TTC549 (cell line): ENCODE measurements around the gene GSAP.

ENCODE experiments used
- FAIRE-seq: peaks from 2 replicates; lab custom pipeline; 2012; peaks lifted over from hg19 to GRCh38; lab: Jason Lieb, UNC

GSAP gene

DNA sequence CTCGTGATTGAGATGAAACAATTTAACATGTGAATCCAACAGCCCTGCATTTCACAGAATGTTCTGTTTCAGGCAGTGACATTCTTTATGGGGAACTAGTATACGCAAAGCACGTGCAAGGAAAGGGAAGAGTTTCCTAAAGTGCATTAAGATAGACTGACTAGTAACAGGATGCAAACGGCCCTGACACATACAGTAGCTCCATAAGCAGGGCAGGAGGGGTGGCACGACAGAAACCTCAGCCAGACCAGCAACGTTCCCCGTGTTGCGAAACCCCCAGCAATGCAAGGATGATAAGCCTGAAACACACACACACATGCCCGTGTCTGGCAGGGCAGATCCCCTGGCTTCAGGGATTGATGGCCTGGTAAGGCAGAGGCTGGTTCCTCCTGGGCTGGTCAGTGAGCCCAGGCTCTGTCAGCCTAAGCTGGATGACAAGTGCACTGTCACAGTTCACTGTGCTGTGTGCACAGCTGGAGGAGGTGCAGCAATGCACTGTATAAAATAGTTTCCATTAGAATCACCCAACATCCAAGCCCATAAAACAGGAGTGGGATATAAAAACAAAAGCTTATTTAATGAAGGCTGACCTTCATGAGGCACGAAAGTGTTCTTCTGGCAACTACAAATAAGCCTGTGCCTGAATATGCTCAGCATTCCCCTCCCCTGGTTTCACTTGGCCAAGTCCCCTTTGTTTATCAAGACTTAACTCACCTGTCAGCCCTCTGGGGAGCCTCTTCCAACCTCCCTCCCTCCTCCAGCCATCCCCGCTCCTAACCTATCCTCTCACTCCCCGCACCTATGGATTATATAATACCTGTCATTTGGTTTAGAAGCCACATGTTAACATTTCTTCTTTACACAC is 88.8 kb downstream of the GSAP start:
- no peak for FAIRE-seq

DNA sequence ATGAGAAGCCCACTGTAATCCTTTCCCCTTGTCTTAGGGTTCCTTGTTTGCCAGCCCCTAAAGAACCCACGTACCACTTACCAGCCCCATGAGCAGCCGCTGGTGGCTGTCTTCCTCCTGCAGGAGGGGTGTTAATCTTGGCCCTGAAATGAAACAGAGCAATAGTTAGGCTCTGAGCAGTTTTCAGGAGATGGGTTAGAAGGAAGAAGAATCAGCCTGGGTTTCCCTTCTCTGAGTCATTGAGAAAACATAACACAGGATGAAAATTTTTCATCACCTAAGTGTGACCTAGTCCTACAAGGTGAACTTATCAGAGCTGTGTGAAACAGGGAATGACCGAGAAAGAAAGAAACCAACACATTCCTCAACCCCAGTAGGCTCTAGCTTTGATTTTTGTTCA is 90.0 kb downstream of the GSAP start:
- FAIRE-seq = no peak

DNA sequence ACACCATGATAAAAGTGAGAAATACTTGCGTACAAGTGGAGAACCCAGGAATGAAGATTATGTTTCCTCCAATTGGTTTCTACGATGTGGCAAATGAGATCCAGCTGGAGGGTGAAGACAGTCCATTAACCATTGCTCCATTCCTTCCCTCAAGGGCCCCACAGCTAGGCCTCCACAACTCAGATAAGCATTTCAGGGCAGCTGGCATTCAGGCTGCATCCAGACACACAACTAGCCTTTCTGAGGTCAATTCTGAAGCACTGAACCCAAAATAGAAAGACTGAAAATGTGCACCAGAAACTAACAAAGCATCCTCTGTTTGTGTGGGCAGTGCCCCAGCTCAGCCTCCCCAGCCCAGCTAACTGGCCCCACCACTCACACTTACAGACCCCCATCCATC is 94.8 kb downstream of the GSAP start:
- no peak for FAIRE-seq

DNA sequence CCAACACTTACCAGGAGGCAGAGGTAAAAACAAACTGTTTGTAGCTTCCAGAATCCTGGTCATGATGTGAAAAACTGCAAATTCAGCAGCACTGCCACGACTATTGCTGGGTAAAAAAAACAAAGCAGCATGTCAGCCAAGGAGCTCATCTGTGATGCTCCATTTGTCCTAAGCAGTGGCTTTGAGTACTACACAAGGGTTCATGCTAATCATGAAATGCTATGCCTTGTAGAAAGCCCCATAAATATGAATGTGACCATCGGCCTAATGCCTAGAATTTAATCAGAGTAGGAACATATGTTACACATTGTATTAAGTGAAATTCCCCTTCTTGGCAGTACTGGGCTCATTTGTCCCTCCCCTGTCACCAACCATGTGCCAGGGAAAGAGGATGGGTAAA is 95.4 kb downstream of the GSAP start:
- no peak for FAIRE-seq

DNA sequence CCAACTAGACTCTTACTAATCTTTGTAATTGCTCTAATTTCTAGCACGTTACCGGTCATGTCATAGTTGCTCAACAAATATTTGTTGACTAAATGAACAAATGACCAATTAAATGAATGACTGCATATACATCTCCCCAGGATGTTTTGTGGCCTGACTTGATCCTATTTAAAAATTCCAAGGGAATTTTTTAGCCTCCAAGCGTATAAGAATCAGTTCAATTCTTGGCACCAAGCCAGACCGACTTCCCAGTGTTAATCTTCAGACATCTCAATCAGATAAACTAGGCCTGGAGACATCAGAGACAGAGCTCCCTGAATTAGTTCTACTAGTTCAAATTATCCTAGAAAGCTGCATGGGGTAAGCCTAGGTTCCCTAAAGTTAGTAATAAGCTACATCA is 96.0 kb downstream of the GSAP start:
- FAIRE-seq = no peak

DNA sequence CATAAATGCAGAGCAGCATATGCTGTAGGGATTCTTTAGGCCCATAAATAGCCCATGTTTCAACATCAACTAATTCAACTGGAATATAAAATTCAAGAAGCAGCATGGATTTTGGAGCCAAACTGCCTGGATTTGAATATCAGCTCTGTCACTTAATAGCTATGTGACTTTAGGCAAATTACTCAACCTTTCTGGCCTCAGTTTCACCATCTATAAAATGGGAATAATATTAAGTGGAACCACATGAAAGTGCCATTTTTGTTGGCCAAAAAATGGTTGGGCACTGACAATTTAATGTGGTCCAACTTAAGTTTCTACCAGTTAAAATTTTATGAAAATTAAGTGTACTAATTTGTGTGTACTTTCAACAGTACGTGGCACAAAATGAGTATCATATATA is 98.1 kb downstream of the GSAP start:
- no peak for FAIRE-seq

DNA sequence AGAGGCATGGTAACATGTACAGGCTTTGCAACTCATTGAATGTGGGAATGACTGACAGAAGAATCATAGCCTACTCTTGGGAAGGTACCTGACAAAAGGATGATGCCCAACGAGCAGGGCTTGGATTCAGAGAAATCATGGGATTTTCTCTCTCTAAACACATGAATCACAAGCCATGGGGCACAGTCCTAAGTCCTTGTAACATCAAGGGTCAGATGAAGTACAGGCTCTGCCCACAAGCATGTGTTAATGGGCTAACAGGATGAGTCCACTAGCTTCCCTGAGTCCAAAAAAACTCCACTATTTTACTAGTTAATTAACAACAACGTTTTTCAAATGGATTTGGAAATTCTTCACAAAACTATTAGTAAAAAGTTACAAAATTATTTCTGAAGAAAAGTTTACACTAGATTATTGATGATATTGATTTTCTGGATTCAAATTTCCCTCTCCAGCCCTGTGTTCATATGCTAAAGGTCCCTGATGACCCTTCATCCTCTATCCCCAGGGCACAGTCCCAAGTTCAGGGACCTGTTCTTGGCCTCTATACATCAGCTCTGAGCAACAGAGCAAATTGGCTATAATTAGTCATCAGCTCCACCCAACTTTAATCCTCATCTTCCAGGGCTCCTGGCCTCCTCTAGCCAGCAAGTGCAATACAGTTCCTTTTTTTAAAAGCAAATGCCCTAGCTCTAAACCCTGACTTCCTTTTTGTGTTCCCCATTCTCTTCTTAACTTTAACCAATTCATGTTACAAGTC is 99.8 kb downstream of the GSAP start:
- no peak for FAIRE-seq

DNA sequence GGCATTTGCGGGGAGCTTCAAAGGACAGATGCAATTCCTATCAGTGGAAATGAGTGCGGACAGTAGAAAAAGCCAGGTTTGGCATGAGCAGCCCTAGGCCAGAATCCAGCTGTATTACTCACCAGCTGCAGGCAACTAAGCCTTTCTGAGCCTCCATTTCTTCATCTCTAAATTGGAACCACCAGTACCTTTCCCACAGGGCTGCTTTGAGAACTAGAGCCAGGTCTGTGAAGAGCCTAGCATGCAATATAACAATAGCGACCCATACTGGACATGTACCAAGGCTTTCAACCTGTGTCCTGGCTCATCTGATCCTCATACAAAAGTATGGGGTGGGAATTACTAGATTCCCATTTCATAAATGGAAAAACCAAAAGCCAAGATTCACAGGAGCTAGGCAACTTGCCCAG is 101.0 kb downstream of the GSAP start:
- no peak for FAIRE-seq

DNA sequence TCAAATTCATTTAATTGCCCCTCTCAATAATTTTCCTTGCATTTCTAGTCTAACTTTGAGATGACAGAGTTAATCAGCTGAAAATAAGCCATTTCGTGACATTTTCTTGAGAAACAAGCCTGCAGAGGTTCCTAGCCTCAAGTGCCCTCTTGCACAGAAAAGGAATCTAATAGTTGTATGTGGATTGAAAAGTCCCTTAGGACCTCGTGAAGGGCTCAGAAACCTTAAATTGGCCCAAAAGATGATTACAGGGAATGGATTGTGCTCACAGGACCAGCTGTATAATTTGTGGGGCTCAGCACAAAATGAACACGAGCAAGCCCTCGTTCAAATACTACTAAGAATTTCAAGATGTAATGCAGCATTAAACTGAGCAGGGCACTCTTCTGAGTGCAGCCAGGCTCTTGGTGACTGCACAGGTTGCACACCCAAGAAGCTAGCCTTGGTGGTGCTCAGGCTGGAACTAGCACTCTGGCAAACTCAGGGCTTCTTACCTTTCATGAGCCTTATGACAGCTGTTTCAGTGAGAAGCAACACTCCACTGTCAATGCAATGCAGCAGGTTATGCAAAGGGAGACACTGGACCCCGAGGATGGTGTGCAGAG is 102.2 kb downstream of the GSAP start:
- no peak for FAIRE-seq

DNA sequence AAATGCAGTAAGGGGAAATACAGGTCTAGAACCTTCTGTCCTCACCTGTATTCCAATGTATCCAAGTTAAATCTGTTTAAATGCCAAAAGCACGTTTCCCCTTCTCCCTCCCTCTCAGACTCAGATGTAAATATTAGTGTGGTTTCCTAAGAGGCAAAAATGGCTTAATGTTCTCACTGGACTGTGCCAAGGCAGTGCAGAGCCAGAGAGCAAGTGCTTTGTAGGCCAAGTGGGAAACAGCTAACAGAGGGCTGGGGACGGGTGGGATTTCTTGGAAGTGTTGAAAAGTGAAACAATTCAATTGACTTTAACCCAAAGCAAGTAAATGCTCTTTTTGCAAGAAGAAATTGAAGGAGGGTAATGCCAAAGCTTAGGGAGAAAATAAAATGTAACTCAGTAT is 103.1 kb downstream of the GSAP start:
- no peak for FAIRE-seq

DNA sequence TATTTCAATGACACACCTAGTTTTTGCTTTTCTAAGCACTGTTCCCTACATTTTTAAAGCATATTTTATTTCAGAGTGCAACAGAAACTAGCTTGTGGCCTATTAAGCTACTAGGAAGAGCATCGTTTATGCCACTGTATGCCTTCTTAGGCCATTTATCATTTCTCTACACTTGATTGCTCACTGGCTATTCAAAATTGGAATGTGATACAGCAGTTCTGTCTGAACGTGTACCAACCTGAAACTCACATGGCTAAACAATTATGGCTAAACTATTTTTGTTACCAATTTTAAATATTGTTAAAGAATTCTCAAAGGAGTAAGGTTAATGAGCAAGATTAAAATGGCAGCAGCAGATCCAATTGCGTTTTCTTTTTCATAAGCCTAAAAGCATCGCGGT is 105.2 kb downstream of the GSAP start:
- no peak for FAIRE-seq

DNA sequence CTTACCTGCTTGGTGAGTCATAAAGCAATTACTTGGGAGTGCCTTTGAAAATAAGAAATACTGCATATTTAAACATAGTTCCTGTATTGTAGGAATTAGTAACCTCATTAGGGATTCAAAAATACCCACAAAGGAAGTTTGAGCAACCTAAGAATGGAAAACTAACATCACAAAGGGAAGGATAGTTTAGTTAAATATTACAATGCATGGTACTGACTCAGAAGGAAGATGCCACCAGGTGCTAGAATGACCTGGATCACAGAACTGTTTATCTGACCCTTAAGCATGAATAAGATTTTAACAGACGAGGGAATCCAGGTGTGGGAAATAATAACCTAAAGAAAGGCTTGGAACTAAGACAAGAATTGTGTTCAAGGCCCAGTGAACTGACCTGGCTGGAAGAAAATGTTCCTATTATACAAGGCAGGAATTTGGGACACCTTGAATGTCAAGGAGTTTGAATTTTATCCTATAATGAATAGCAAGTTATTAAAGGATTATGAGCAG is 106.4 kb downstream of the GSAP start:
- no peak for FAIRE-seq

DNA sequence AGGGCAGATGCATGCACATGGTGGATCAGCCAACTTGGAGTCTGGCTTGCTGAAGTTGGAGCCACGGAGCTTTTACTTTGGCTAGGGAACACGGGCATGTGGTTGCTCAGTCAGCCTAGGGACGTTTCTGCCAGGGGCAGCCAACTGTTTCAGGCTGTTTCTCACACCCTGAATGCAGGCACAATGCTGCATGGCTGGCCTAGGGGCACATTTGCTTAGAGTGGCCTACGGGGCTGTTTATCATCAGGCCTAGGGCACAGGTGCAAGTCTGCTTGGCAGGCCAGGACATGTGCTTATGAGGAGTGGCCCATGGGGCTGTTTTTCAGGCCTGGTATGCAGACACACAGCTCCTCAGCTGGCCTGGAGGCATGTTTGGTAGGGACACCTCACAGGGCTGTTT is 107.4 kb downstream of the GSAP start:
- FAIRE-seq = no peak

DNA sequence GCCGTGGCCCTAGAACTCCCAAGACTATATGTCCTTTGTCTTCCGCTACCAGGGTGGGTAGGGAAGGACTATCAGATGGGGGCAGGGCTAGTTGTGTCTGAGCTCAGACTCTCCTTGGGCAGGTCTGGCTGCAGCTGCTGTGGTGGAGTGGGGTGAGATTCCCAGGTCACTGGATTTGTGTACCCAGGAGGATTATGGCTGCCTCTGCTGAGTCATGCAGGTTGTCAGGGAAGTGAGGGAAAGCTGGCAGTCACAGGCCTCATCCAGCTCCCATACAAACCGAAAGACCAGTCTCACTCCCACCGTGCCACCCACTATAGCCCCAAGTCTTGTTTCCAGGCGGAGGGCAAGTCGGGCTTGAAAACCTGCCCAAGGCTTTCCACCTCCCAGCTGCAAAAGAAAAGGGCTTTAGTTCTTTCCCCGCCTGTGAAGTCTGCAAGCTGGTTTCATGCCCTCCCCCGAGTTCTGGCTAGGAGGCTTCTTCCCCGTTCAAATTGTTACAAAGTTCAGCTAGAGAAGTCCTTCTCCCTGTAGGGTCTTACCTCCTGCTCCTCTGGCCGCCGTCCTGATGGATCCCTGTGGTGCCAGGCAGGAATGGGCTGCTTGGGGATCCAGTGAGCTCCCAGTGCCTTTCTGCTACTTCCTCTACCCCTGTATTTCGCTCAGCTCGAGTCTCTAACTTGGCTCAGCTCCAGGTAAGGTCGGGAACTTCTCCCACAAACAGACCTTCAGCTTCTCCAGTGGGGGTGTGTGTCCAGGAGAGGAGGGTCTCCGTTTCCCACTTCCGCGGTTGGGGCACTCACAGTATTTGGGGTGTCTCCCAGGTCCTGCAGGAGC is 109.7 kb downstream of the GSAP start:
- FAIRE-seq = no peak

DNA sequence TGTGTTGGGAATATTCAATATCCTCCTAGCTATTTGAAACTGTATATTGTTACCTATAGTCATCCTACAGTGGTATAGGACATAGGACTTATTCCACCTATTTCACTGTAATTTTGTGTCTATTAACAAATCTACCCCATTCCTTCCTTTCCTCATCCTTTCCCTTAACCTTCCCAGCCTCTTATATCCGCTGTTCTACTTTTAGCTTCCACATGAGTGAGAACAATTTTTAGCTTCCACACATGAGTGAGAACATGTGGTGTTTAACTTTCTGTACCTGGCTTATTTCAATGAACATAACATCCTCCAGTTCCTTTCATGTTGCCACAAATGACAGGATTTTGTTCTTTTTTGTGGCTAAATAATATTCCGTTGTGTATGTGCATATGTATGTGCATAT is 120.6 kb downstream of the GSAP start:
- FAIRE-seq = no peak

DNA sequence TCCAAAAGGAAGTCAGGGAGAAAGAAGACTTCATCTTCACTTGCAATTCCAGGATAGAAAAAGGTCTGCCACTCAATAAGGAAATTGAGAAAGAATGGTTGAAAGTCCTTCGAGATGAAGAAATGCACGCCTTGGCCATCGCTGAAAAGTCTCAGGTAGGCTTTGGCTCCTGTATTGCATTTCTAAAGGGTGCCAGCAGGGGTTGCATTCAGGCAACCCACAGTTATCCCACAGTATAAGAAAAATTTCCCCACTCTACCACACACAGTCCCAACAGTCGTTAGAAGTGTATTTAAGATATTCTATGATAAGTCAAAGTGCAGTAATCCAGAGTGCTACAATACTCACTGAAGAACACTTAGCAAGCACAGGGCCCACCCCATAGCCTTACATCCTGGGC is 123.1 kb downstream of the GSAP start:
- no peak for FAIRE-seq

DNA sequence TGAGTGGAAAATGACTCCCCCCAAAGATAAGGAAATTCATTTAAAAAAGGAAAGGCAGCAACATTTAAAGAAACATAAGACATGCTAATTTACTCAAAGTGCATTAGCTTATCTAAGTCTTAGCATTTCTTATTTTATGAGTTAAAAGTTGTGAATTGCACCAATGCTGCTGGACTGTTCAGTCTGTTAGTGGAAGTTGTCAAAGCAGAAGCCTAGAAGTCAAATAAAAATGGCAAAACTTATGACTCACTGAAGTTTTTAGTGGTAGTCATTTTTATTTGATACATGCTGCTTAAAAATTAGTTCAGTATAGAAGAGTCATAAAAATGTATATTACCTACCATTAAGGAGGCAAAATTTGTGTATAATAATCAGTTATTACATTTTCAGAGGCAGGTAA is 125.7 kb downstream of the GSAP start:
- FAIRE-seq = no peak

DNA sequence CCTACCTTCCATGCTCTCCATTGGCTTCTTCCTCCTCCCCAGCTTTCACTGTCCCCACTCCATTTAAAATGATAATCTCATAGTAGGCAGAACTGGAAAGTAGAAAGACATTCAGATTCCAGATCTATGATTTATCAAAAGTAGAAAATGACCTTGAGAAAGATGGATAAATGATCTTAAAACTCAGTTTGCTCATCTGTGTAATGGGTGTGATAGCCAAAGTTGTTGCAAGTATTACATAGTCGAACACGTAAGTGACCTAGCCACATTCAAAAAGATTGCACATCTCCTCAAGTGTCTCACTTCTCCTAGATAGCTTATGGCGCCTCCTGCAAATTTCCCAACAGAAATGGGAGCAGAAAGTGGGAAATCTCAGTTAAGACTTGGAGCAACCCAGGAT is 126.8 kb downstream of the GSAP start:
- FAIRE-seq = no peak

DNA sequence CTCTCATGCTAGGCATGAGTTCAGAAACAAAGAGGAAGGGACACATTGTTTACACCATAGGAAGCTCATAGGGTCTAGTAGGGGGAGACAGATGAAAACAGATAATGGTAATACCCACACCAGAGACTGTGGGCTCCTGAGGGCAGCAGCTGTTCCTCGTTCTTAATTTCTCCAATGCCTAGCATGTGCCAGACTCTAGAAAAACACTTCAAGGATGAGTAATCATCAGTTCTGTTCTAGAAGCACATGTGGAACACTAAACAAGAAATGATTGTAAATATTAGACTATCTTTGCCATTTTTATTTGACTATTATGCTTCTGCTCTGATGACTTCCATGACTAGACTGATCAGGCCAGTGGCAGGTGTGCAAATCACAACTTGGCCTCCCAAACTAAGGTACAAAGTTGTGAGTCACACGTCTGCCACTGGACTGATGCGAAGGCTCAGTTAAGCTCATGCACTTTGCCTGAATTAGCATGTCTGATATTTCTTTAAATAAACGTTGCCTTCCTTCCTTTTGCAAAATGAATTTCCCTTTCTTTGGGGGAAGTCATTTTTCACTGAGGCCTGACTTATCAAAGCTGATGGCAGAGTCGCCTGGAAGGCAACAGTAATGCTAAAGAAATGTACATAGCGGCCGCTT is 127.4 kb downstream of the GSAP start:
- no peak for FAIRE-seq

DNA sequence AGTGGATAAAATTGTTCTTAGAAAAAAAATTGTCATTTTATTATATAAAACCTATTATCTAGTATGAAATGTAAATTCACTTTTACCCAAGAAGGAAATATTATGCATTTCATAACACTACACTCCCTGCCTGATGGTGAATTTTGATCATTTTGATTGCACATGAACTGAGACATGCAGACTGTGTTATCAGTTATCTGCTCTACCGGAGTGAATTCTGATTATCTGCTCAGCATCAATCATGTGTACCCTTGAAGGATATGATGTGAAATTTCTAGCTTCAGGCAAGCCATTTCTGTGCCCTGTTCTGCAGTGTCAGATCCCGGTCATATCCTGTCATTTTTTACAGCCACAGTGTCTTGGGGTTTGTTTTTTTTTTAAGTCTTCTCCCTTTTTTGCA is 131.5 kb downstream of the GSAP start:
- no peak for FAIRE-seq

DNA sequence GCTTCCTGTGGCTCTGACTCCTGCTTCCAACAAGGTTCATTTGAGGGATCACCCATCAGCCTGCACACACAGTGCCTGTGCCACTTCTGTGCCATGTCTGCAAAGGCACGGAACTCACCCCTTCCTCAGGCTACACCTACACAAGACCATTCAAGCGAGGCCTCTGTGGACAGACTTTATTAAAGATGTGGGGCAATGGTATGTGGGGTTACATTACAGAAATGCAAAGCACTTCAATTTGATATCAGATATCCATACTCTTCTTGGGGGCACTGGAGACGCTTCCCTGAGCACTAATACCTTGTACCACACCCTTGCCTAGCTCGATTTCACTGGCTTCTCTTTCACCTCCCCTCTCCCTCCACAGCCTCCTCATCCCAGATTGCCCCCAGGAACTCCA is 132.1 kb downstream of the GSAP start:
- no peak for FAIRE-seq

DNA sequence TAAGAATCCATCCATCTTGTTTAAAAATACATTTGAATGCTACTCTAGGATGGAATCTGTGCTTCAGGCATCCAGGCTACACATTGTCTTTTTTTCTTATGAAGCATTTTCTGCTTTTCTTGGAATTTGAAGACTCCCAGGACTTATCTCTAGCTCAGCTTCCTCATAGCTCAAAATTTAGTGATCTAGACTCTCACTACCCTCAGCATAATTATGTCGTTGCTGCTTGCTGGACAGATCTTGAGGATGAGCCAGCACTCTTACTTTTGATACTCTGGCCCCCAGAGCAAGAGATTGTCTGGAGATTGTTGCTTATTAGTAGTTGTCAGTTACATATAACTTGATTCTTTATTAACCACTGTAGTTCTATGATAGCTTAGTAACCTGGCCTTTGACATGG is 133.3 kb downstream of the GSAP start:
- no peak for FAIRE-seq
